ENCODE data around the gene IMPDH1. TPM values are rescaled to one million over a fixed set of nuclear protein-coding genes. Genes with fewer than 3 reads are reported as not detected.

The IMPDH1 gene
- total and polyA plus RNA-seq, 9 of the 15 experiments (the other 6 are each of a cell fraction or from before 2014, with no cell fraction given), result 0.80 to 118 (median 64.3) TPM

DNA sequence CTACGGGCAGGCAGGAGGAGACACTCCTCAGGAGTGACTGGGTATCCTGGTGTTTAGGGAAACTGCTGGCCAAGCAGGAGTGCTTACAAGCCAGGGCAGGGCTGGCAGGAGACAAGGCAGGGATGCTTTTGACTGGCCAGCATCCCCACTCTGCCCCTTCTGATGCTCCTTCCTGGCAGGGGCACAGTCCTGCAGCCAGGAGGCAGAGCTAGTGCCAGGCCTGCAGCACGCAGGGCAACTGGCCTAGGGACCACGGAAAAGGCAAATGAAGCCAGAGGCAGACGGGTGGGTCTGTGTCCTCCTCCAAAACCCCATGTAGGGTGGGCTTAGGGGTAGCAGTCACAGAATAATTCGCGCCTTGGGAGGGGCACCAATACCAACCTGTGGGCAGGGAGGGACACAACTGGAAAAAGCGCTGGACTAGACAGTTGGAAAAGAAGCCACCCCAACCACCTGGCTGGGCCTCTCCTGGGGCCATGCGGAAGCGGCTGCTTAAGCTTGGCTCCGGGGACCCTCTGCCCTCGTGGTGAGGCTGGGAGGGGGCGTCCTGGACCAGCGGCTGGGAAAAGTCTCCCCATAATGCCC is 4.8 kb downstream of the IMPDH1 start (continued):
- TF ChIP-seq, protein P1, sequence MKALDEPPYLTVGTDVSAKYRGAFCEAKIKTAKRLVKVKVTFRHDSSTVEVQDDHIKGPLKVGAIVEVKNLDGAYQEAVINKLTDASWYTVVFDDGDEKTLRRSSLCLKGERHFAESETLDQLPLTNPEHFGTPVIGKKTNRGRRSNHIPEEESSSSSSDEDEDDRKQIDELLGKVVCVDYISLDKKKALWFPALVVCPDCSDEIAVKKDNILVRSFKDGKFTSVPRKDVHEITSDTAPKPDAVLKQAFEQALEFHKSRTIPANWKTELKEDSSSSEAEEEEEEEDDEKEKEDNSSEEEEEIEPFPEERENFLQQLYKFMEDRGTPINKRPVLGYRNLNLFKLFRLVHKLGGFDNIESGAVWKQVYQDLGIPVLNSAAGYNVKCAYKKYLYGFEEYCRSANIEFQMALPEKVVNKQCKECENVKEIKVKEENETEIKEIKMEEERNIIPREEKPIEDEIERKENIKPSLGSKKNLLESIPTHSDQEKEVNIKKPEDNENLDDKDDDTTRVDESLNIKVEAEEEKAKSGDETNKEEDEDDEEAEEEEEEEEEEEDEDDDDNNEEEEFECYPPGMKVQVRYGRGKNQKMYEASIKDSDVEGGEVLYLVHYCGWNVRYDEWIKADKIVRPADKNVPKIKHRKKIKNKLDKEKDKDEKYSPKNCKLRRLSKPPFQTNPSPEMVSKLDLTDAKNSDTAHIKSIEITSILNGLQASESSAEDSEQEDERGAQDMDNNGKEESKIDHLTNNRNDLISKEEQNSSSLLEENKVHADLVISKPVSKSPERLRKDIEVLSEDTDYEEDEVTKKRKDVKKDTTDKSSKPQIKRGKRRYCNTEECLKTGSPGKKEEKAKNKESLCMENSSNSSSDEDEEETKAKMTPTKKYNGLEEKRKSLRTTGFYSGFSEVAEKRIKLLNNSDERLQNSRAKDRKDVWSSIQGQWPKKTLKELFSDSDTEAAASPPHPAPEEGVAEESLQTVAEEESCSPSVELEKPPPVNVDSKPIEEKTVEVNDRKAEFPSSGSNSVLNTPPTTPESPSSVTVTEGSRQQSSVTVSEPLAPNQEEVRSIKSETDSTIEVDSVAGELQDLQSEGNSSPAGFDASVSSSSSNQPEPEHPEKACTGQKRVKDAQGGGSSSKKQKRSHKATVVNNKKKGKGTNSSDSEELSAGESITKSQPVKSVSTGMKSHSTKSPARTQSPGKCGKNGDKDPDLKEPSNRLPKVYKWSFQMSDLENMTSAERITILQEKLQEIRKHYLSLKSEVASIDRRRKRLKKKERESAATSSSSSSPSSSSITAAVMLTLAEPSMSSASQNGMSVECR (CRISPR knock-in tag; IDR thresholded peaks at IDR 0.05), result 0 out of 2 replicates have a peak, but pooled peaks have one; percentile 63
- TF ChIP-seq ZHX1 (conservative IDR thresholded peaks at IDR 0.05; ENCODE audit: low read length) (0 out of 2 replicates have a peak, but pooled peaks have one; percentile 8), E2F4 (CRISPR knock-in tag; IDR thresholded peaks at IDR 0.05; ENCODE audit: low read depth) (0 out of 2 replicates have a peak, but pooled peaks have one; percentile 27), SP1 (CRISPR knock-in tag; IDR thresholded peaks at IDR 0.05) (peak; percentile 7; the same call in 1 of the 2 replicates), KDM2B (CRISPR knock-in tag; IDR thresholded peaks at IDR 0.05) (no peak), MYC (IDR thresholded peaks at IDR 0.05; ENCODE audit: low read depth, low read length) (no peak; the same call in 1 of the 2 replicates), MYC (CRISPR knock-in tag; IDR thresholded peaks at IDR 0.05; ENCODE audit: borderline replicate concordance, low read depth) (0 out of 2 replicates have a peak, but pooled peaks have one; percentile 37)
- TF ChIP-seq, protein P2, sequence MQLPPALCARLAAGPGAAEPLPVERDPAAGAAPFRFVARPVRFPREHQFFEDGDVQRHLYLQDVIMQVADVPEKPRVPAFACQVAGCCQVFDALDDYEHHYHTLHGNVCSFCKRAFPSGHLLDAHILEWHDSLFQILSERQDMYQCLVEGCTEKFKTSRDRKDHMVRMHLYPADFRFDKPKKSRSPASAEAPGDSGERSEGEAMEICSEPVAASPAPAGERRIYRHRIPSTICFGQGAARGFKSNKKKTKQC (CRISPR knock-in tag; IDR thresholded peaks at IDR 0.05), result 0 out of 2 replicates have a peak, but pooled peaks have one; percentile 8
- TF ChIP-seq, protein P3, sequence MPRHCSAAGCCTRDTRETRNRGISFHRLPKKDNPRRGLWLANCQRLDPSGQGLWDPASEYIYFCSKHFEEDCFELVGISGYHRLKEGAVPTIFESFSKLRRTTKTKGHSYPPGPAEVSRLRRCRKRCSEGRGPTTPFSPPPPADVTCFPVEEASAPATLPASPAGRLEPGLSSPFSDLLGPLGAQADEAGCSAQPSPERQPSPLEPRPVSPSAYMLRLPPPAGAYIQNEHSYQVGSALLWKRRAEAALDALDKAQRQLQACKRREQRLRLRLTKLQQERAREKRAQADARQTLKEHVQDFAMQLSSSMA (CRISPR knock-in tag; IDR thresholded peaks at IDR 0.05), result 0 out of 2 replicates have a peak, but pooled peaks have one; percentile 23
